ENCODE results near the gene DPH3.

The DPH3 gene

DNA sequence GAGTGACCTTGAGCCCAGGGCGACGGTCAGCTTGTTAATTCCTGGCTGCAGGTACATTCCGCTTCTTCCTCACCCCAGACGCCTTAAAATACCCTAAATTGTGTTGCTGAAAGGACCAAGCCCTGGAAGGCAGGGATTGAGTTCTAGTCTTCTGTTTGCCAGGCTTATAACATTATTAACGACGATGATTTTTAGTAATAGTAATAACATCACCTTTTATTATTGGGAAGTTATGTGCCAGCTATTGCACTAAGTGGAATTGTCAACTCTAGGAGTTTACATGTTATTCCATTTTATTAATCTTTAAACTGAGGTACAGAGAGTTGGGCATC lies 678 bp upstream of the DPH3 start:
- TF ChIP-seq, protein P1, sequence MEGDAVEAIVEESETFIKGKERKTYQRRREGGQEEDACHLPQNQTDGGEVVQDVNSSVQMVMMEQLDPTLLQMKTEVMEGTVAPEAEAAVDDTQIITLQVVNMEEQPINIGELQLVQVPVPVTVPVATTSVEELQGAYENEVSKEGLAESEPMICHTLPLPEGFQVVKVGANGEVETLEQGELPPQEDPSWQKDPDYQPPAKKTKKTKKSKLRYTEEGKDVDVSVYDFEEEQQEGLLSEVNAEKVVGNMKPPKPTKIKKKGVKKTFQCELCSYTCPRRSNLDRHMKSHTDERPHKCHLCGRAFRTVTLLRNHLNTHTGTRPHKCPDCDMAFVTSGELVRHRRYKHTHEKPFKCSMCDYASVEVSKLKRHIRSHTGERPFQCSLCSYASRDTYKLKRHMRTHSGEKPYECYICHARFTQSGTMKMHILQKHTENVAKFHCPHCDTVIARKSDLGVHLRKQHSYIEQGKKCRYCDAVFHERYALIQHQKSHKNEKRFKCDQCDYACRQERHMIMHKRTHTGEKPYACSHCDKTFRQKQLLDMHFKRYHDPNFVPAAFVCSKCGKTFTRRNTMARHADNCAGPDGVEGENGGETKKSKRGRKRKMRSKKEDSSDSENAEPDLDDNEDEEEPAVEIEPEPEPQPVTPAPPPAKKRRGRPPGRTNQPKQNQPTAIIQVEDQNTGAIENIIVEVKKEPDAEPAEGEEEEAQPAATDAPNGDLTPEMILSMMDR (IDR thresholded peaks at IDR 0.05; ENCODE audit: insufficient read depth, low read length, missing control alignments): no peak
- CTCF ChIA-PET: interaction anchor here (0.8 to 7.7 kb wide), 16 partner anchors 9 to 454 kb away, joined by 3 to 135 read pairs (median 6); no protein-coding TSS in a partner anchor
- POLR2A ChIA-PET: interaction anchor here (1.1 kb wide), 4 partner anchors 21 to 246 kb away, joined by 3 to 5 read pairs (median 4); partner anchors contain the start of gene GALNT15
- DNase-seq (ENCODE audit: low read depth, low spot score): no peak
- H3K4me3 ChIP-seq (ENCODE audit: low read depth, low read length): peak overlapping the region; percentile 98

DNA sequence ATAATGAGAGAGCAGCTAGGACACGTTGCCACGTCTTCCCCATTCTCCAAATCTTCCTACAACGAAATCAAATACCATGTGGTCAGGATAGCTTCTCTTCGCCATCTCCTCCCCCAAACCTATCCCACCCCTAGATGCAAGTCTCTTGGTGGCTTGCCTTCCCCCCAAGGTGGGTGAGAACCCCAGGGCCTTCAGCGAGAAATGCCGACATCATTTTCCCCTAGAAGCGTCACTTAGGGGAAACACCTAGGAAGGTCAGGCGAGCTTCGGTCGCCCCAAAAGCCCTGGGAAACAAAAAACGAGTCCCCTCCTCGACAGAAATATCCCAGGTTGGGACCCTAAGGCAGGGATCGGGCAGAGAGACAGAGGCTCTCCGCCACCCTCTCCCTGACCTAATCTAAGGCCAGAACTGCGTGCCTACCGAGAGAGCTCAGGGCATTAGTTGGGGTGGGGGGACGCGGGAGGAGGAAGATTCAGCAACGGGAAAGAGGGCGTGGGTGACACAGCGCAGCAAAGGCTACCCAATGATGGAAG lies 502 bp downstream of the DPH3 start:
- ChIA-PET POLR2A (interaction anchor here (0.5 to 1.1 kb wide), 5 partner anchors 20 to 1056 kb away, joined by 3 to 5 read pairs (median 4); partner anchors contain the start of gene GALNT15), CTCF (interaction anchor here (0.8 to 7.7 kb wide), 13 partner anchors 9 to 453 kb away, joined by 3 to 135 read pairs (median 7); no protein-coding TSS in a partner anchor)
- H3K4me3 ChIP-seq (ENCODE audit: low read depth, low read length): peak overlapping the region; percentile 97
- TF ChIP-seq, protein P1 (IDR thresholded peaks at IDR 0.05; ENCODE audit: insufficient read depth, low read length, missing control alignments): no peak
- no peak for DNase-seq (ENCODE audit: low read depth, low spot score)

DNA sequence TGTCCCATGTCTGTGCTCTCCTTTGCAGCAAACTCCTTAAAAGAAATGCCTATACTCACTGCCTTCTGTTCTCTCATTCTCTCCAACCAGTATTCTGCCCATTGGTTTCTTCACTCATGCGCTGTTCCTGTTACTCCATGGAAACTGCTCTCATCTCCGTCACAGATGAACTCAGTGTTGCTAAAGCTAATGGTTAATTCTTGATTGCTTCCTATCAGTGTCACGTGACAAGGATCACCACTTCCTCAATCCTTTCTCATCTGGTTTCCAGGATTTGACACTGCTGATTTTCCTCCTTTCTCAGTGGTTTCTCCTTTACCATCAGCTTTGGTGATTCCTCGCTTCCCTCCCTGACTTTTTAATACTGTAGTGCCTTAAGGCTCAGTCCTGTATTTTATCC lies 2.6 kb downstream of the DPH3 start:
- POLR2A ChIA-PET: no interaction called here

DNA sequence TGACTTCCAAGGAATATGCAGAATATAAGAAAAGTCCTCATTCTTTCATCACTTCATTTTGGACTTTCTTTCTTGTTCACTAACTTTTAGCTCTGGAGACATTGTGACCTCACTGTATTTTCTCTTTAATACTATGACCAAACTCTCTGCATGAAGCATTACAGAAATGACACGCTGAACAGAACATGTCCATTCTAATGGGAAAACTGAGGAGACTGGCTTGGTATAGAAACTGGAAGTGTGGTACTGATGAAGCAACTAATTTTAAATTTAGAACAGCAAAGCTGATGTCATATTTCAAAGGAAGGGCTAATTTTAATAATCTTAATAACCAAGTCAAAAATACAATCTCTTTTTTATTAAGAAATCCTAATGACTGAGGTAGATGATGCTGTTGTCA lies 4.7 kb downstream of the DPH3 start:
- TF ChIP-seq, protein P1 (IDR thresholded peaks at IDR 0.05; ENCODE audit: insufficient read depth, low read length, missing control alignments): no peak
- DNase-seq (ENCODE audit: low read depth, low spot score): no peak
- POLR2A ChIA-PET: no interaction called here
- CTCF ChIA-PET: interaction anchor here (1.0 to 3.2 kb wide), 4 partner anchors 14 to 631 kb away, joined by 3 to 9 read pairs (median 4); no protein-coding TSS in a partner anchor
- H3K4me3 ChIP-seq (ENCODE audit: low read depth, low read length): no peak overlapping the region

More for the DNA sequence above, 2.6 kb downstream of the DPH3 start:
- CTCF ChIA-PET: interaction anchor here (0.7 to 1.4 kb wide), 2 partner anchors 14 to 27 kb away, joined by 3 to 4 read pairs; no protein-coding TSS in a partner anchor
- H3K4me3 ChIP-seq (ENCODE audit: low read depth, low read length): no peak overlapping the region
- TF ChIP-seq, protein P1 (IDR thresholded peaks at IDR 0.05; ENCODE audit: insufficient read depth, low read length, missing control alignments): no peak
- DNase-seq (ENCODE audit: low read depth, low spot score): no peak

DNA sequence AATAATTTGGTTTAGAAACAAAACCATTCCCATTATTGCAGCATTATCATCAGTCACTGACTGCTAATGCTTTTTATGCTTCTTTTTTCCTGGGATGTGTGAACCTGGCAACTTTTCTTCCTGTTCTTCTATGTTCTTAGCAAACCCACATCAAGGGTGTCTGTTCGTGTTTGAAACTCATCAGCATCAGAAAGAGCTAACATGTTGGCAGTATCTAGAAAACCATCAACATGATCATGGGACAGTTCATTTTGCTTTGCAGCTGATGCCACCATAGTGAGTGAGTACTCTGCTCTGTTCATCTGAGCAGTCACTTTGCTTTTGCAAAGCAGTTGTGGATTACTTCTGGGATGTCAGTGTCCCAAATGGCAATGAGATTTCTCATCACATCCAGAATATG lies 5.9 kb downstream of the DPH3 start:
- no peak for DNase-seq (ENCODE audit: low read depth, low spot score)
- no peak overlapping the region for H3K4me3 ChIP-seq (ENCODE audit: low read depth, low read length)
- ChIA-PET POLR2A (interaction anchor here (0.6 kb wide), 1 partner anchor 1057 kb away, joined by 3 read pairs; no protein-coding TSS in a partner anchor), CTCF (interaction anchor here (1.3 to 3.2 kb wide), 6 partner anchors 10 to 630 kb away, joined by 3 to 9 read pairs (median 4); no protein-coding TSS in a partner anchor)
- TF ChIP-seq, protein P1 (IDR thresholded peaks at IDR 0.05; ENCODE audit: insufficient read depth, low read length, missing control alignments): no peak

DNA sequence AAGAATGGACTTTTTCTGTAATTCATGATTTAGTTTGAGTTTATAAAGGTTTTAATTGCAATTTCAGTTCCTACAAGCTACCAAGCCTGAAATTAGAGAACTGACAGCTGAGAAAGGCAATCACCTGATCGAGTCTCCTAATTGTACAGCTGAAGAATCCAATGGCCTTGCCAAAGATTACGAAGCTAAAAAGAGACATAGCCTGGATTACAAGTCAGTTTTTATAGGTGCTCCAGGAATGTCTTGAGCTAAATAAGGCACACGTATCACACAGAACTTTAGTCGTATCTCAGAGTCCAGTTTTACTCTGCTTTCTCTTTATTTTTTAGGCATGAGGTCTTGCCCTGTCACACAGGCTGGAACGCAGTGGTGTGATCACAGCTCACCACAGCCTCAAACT lies 6.6 kb downstream of the DPH3 start:
- TF ChIP-seq, protein P1 (IDR thresholded peaks at IDR 0.05; ENCODE audit: insufficient read depth, low read length, missing control alignments): no peak
- no peak for DNase-seq (ENCODE audit: low read depth, low spot score)
- ChIA-PET POLR2A (interaction anchor here (0.6 kb wide), 1 partner anchor 1056 kb away, joined by 3 read pairs; no protein-coding TSS in a partner anchor), CTCF (interaction anchor here (0.8 to 3.2 kb wide), 6 partner anchors 10 to 445 kb away, joined by 3 to 12 read pairs (median 6); no protein-coding TSS in a partner anchor)
- H3K4me3 ChIP-seq (ENCODE audit: low read depth, low read length): no peak overlapping the region
